CD14-positive monocyte (primary cell): ENCODE measurements around the gene GRID2. TPM values are rescaled to one million over a fixed set of nuclear protein-coding genes. Genes with fewer than 3 reads are reported as not detected.

Experiments
- DNase-seq, 3 donors: peaks; one replicate each; pipeline ENCODE4 v3.0.0-alpha.2; 2011 to 2022
- H2AFZ ChIP-seq: 2 replicates; pipeline ENCODE4 v1.6.0; 2012; ENCODE audit warnings: mild to moderate bottlenecking, low read depth, low read length, inconsistent platforms; ENCODE audit not compliant: insufficient read depth, poor library complexity, severe bottlenecking
- H3K27ac ChIP-seq, 2 donors: 1 replicate in 1 of 2; 2 replicates in 1 of 2; pipeline ENCODE4 v1.5.1; 2012 to 2013; ENCODE audit warnings: low read length in 2 of 2, control low read depth in 1 of 2, inconsistent platforms in 1 of 2, low read depth in 1 of 2, mild to moderate bottlenecking in 1 of 2
- H3K27me3 ChIP-seq, 2 donors: one replicate each; pipeline versions ENCODE4 v1.6.0 to v1.6.1; 2011 to 2013; ENCODE audit warnings: low read length in 2 of 2; ENCODE audit not compliant: control insufficient read depth in 2 of 2, insufficient read depth in 2 of 2
- H3K36me3 ChIP-seq, 2 donors: replicated peaks in 1 of 2; 1 replicate in 1 of 2; 2 replicates in 1 of 2; pipeline versions ENCODE4 v1.5.1 to v1.6.1; 2012 to 2013; ENCODE audit warnings: low read length in 2 of 2, control low read depth in 1 of 2, inconsistent platforms in 1 of 2, mild to moderate bottlenecking in 1 of 2; ENCODE audit not compliant: insufficient read depth in 2 of 2, control insufficient read depth in 1 of 2
- H3K4me1 ChIP-seq, 2 donors: 1 replicate in 1 of 2; 2 replicates in 1 of 2; pipeline versions ENCODE4 v1.5.1 to v1.6.1; 2012 to 2013; ENCODE audit warnings: low read length in 2 of 2, control low read depth in 1 of 2, inconsistent platforms in 1 of 2, mild to moderate bottlenecking in 1 of 2, moderate library complexity in 1 of 2; ENCODE audit not compliant: insufficient read depth in 2 of 2, control insufficient read depth in 1 of 2
- H3K4me2 ChIP-seq: replicated peaks from 2 replicates; pipeline ENCODE3; 2012; ENCODE audit warnings: low read length, moderate library complexity, mild to moderate bottlenecking; ENCODE audit not compliant: poor library complexity, severe bottlenecking; ENCODE audit errors: extremely low read depth
- H3K4me3 ChIP-seq, 3 experiments: fragments of 200-600 bp in 1 of 3; sonication (generic) in 1 of 3; replicated peaks in 1 of 3; 1 replicate in 2 of 3; 2 replicates in 1 of 3; pipeline ENCODE4 v1.5.1; 2011 to 2013; ENCODE audit warnings: low read length in 3 of 3, mild to moderate bottlenecking in 3 of 3, control low read depth in 2 of 3, low read depth in 2 of 3, inconsistent platforms in 1 of 3, moderate library complexity in 1 of 3
- H3K79me2 ChIP-seq: 2 replicates; pipeline ENCODE4 v1.6.0; 2012; ENCODE audit warnings: mild to moderate bottlenecking, control low read depth, inconsistent platforms, low read length, moderate library complexity; ENCODE audit not compliant: insufficient read depth
- H3K9ac ChIP-seq: 2 replicates; pipeline ENCODE4 v1.6.0; 2017; ENCODE audit warnings: low read length, mild to moderate bottlenecking; ENCODE audit not compliant: insufficient read depth, poor library complexity, severe bottlenecking
- H3K9me3 ChIP-seq, 2 donors: replicated peaks in 1 of 2; 1 replicate in 1 of 2; 2 replicates in 1 of 2; pipeline versions ENCODE4 v1.5.1 to v1.6.1; 2012 to 2013; ENCODE audit warnings: low read length in 2 of 2, control low read depth in 1 of 2; ENCODE audit not compliant: control insufficient read depth in 1 of 2, insufficient read depth in 1 of 2
- H4K20me1 ChIP-seq: 2 replicates; pipeline ENCODE4 v1.6.0; 2012; ENCODE audit warnings: mild to moderate bottlenecking, low read length, control low read depth, moderate library complexity; ENCODE audit not compliant: insufficient read depth
- H3K27ac Mint-ChIP-seq, 7 donors: one replicate each; pipeline ENCODE4 v1.8.0; 2020; ENCODE audit warnings: mild to moderate bottlenecking in 7 of 7, mixed read lengths in 7 of 7, moderate library complexity in 6 of 7, inconsistent platforms in 2 of 7
- H3K27me3 Mint-ChIP-seq, 3 donors: one replicate each; pipeline ENCODE4 v1.8.0; 2021 to 2022; ENCODE audit warnings: low read depth in 3 of 3, mild to moderate bottlenecking in 3 of 3, mixed read lengths in 3 of 3, moderate library complexity in 3 of 3, inconsistent platforms in 1 of 3
- H3K36me3 Mint-ChIP-seq, 2 donors: one replicate each; pipeline ENCODE4 v1.8.0; 2020; ENCODE audit warnings: mixed read lengths in 2 of 2, inconsistent platforms in 1 of 2, mild to moderate bottlenecking in 1 of 2
- H3K4me1 Mint-ChIP-seq: one replicate; pipeline ENCODE4 v1.8.0; 2020; ENCODE audit warnings: mild to moderate bottlenecking, mixed read lengths
- H3K4me3 Mint-ChIP-seq, 2 donors: one replicate each; pipeline ENCODE4 v1.8.0; 2020; ENCODE audit warnings: mild to moderate bottlenecking in 2 of 2, mixed read lengths in 2 of 2, moderate library complexity in 1 of 2
- H3K9me3 Mint-ChIP-seq, 7 donors: one replicate each; pipeline ENCODE4 v1.8.0; 2020 to 2022; ENCODE audit warnings: mixed read lengths in 7 of 7, mild to moderate bottlenecking in 6 of 7, moderate library complexity in 6 of 7, inconsistent platforms in 2 of 7
- CTCF ChIP-seq: fragments of 200-600 bp; IDR thresholded peaks from one replicate; pipeline ENCODE4 v1.8.0; 2022; ENCODE audit warnings: antibody characterized with exemption, mild to moderate bottlenecking
- WGBS: methylation state at CpG from one replicate; pipeline ENCODE4 v1.1.5; 2013; ENCODE audit warnings: missing lambda C conversion rate; ENCODE audit not compliant: insufficient coverage; 5-methylcytosine and 5-hydroxymethylcytosine counted together
- intact Hi-C, 2 donors: fragments of 100-400 bp; cut with micrococcal nuclease; formaldehyde crosslinking; loops; one replicate each; pipeline versions ENCODE4 v1.15.0 to v1.15.1; 2023
- polyA plus RNA-seq, 3 donors: library from polyadenylated mRNA; depleted of rRNA in 1 of 3; unstranded in 2 of 3; stranded (reverse) in 1 of 3; fragments of 300-500 nt in 2 of 3; fragments of >200 nt in 1 of 3; fragmentation: Illumina TruSeq in 2 of 3; gene quantifications; 1 replicate in 2 of 3; 2 replicates in 1 of 3; pipeline ENCODE4 v1.2.3, GENCODE V29; 2012 to 2021

Gene GRID2
- polyA plus RNA-seq, 3 donors: not detected

- no peaks in the 10 kb centered on the region for H3K27me3 ChIP-seq
- H3K4me3 ChIP-seq: no peak overlapping the region
- TF ChIP-seq CTCF: no peak
- no peaks in the 10 kb centered on the region for H3K79me2 ChIP-seq
- Mint-ChIP-seq H3K4me1 (no peaks in the 10 kb centered on the region), H3K9me3 (no peaks in the 10 kb centered on the region), H3K4me3 (no peak overlapping the region), H3K36me3 (no peaks in the 10 kb centered on the region), H3K27me3 (no peaks in the 10 kb centered on the region), H3K27ac (no peak overlapping the region)
- H3K27ac ChIP-seq: no peak overlapping the region
- H3K9me3 ChIP-seq: no peaks in the 10 kb centered on the region
- H2AFZ ChIP-seq: no peak overlapping the region
- H3K36me3 ChIP-seq: no peaks in the 10 kb centered on the region
- no peak for DNase-seq
- intact Hi-C loops: no loop called here
- no peaks in the 10 kb centered on the region for H3K4me1 ChIP-seq
- H3K4me2 ChIP-seq: no peak overlapping the region
- no peak overlapping the region for H3K9ac ChIP-seq
- H4K20me1 ChIP-seq: no peaks in the 10 kb centered on the region
Measured at GRCh38 chr4:93000910-93001309, 697.1 kb downstream of the GRID2 start.

- Mint-ChIP-seq H3K27me3 (no peaks in the 10 kb centered on the region), H3K27ac (no peak overlapping the region), H3K36me3 (no peaks in the 10 kb centered on the region), H3K4me3 (no peak overlapping the region), H3K9me3 (no peaks in the 10 kb centered on the region), H3K4me1 (no peaks in the 10 kb centered on the region)
- no peak for TF ChIP-seq CTCF
- Histone ChIP-seq H3K36me3 (no peaks in the 10 kb centered on the region), H3K4me2 (no peak overlapping the region), H2AFZ (no peak overlapping the region), H3K27me3 (no peaks in the 10 kb centered on the region), H3K79me2 (no peaks in the 10 kb centered on the region), H3K9ac (no peak overlapping the region), H3K9me3 (no peaks in the 10 kb centered on the region), H3K4me1 (no peaks in the 10 kb centered on the region), H3K4me3 (no peak overlapping the region), H4K20me1 (no peaks in the 10 kb centered on the region), H3K27ac (no peak overlapping the region)
- no CpG with 5 or more reads among the region's 4 CpGs for WGBS
- DNase-seq: no peak
- intact Hi-C loops: no loop called here
Measured at GRCh38 chr4:93002240-93002639, 698.5 kb downstream of the GRID2 start.
